K562 (cell line): ENCODE data around the gene LLGL2. TPM values are rescaled to one million over a fixed set of nuclear protein-coding genes. Genes with fewer than 3 reads are reported as not detected.

Experiments
- ATAC-seq: fragments of 200-7000 bp; cut with Tn5 transposase; 3 replicates; pipeline ENCODE4 v1.9.1; 2020; ENCODE audit warnings: moderate library complexity
- BruUV-seq: library from RNA; stranded (reverse); fragments of 400-500 nt; replicated peaks from 2 replicates; lab custom pipeline; 2021; lab: Mats Ljungman, UMichigan
- CTCF ChIA-PET: fragments of 300-600 bp; formaldehyde crosslinking; extraction: SDS; loops from one replicate; lab custom pipeline; 2021; ENCODE audit warnings: low intra/inter-chr PET ratio; lab: Yijun Ruan, JAX
- POLR2A ChIA-PET: fragments of 300-600, 350-650 bp; sonication (Branson Sonifier 250); formaldehyde crosslinking; extraction: SDS; loops from one replicate; lab custom pipeline; 2021; ENCODE audit warnings: antibody characterized with exemption, inconsistent platforms; lab: Yijun Ruan, JAX
- DNase-seq, 4 experiments: peaks; one replicate each; pipeline versions ENCODE4 v3.0.0 to v3.0.0-alpha.2; 2011 to 2018; ENCODE audit warnings: low spot score in 3 of 4, mixed read lengths in 3 of 4; ENCODE audit errors: extremely low read depth in 1 of 4
- FAIRE-seq: peaks from 2 replicates; lab custom pipeline; 2011; peaks lifted over from hg19 to GRCh38; lab: Jason Lieb, UNC
- H2AFZ ChIP-seq: 2 replicates; pipeline ENCODE4 v1.6.0; 2011; ENCODE audit warnings: low read depth, low read length, control low read depth, inconsistent platforms
- H3K27ac ChIP-seq: fragments of 200-600 bp; 3 replicates; pipeline ENCODE4 v1.8.0; 2011; ENCODE audit warnings: low read depth, mild to moderate bottlenecking, control low read depth, inconsistent platforms, low read length, moderate library complexity, mixed read lengths; ENCODE audit errors: extremely low read depth
- H3K27me3 ChIP-seq, 2 experiments: fragments of 300-600 bp in 1 of 2; 2 replicates in 1 of 2; 3 replicates in 1 of 2; pipeline versions ENCODE4 v1.6.0 to v1.8.0; 2011; ENCODE audit warnings: inconsistent platforms in 2 of 2, low read length in 2 of 2, mild to moderate bottlenecking in 1 of 2, mixed read lengths in 1 of 2, moderate library complexity in 1 of 2; ENCODE audit not compliant: control insufficient read depth in 2 of 2, insufficient read depth in 2 of 2
- H3K36me3 ChIP-seq: fragments of 300-600 bp; 3 replicates; pipeline ENCODE4 v1.8.0; 2011; ENCODE audit warnings: mild to moderate bottlenecking, low read length, inconsistent platforms; ENCODE audit not compliant: control insufficient read depth, insufficient read depth
- H3K4me1 ChIP-seq, 2 experiments: fragments of 200-600 bp in 1 of 2; replicated peaks in 1 of 2; 2 replicates in 1 of 2; 3 replicates in 1 of 2; pipeline versions ENCODE4 v1.5.1 to v1.8.0; 2011; ENCODE audit warnings: inconsistent platforms in 2 of 2, low read length in 2 of 2, mild to moderate bottlenecking in 1 of 2, mixed read lengths in 1 of 2, moderate library complexity in 1 of 2; ENCODE audit not compliant: control insufficient read depth in 2 of 2, insufficient read depth in 2 of 2
- H3K4me2 ChIP-seq: 2 replicates; pipeline ENCODE4 v1.6.1; 2011; ENCODE audit warnings: low read length, control low read depth, inconsistent platforms, mixed read lengths; ENCODE audit not compliant: insufficient read depth
- H3K4me3 ChIP-seq: fragments of 200-600 bp; sonication (generic), shearing (Covaris generic); 2 replicates; pipeline ENCODE4 v1.5.1; 2016; ENCODE audit warnings: control low read depth, inconsistent platforms
- H3K79me2 ChIP-seq: fragments of 200-600 bp; 3 replicates; pipeline ENCODE4 v1.8.0; 2011; ENCODE audit warnings: low read length, inconsistent platforms; ENCODE audit not compliant: control insufficient read depth, insufficient read depth
- H3K9ac ChIP-seq, 2 experiments: 2 replicates each; pipeline versions ENCODE4 v1.6.0 to v1.6.1; 2011; ENCODE audit warnings: low read depth in 2 of 2, low read length in 2 of 2, control low read depth in 1 of 2, inconsistent platforms in 1 of 2, mild to moderate bottlenecking in 1 of 2, mixed read lengths in 1 of 2; ENCODE audit not compliant: insufficient read depth in 1 of 2
- H3K9me1 ChIP-seq: one replicate; pipeline ENCODE4 v1.6.0; 2011; ENCODE audit warnings: inconsistent platforms, mild to moderate bottlenecking, low read length, moderate library complexity; ENCODE audit not compliant: control insufficient read depth, insufficient read depth
- H3K9me3 ChIP-seq: replicated peaks from 2 replicates; pipeline ENCODE4 v1.5.1; 2011; ENCODE audit warnings: low read depth, low read length, inconsistent platforms; ENCODE audit not compliant: control insufficient read depth, insufficient read depth
- H4K20me1 ChIP-seq: replicated peaks from 2 replicates; pipeline ENCODE4 v1.6.1; 2011; ENCODE audit warnings: low read length, inconsistent platforms, mixed read lengths; ENCODE audit not compliant: control insufficient read depth, insufficient read depth
- KAT2B ChIP-seq: IDR thresholded peaks from one replicate; pipeline ENCODE4 v1.6.1; 2012; ENCODE audit warnings: low read depth, mild to moderate bottlenecking, control low read depth, inconsistent platforms, low read length, moderate library complexity
- NFXL1 ChIP-seq: fragments of 450-650 bp; formaldehyde crosslinking; IDR thresholded peaks from 2 replicates; pipeline ENCODE4 v1.4.0; 2021; ENCODE audit warnings: mild to moderate bottlenecking
- WGBS: fragments of 100-300 bp; shearing (Covaris generic); methylation state at CpG from one replicate; pipeline ENCODE4 v1.1.6; 2016; ENCODE audit warnings: low coverage, mixed read lengths; ENCODE audit not compliant: insufficient coverage; ENCODE audit errors: missing lambda C conversion rate; 5-methylcytosine and 5-hydroxymethylcytosine counted together
- in situ Hi-C: fragments of 300-500 bp; cut with MboI; formaldehyde crosslinking; loops from 4 replicates; pipeline ENCODE4 v1.15.0; 2018; ENCODE audit warnings: inconsistent platforms, mixed read lengths
- intact Hi-C: fragments of 100-400 bp; cut with micrococcal nuclease; formaldehyde crosslinking; loops from 2 replicates; pipeline ENCODE4 v1.14.2; 2022
- polyA plus RNA-seq, 8 experiments: library from polyadenylated mRNA; depleted of rRNA in 4 of 8; stranded (reverse) in 5 of 8; unstranded in 3 of 8; fragments of >200 nt; fragmentation: Nextera tagmentation in 2 of 8; fragmentation: Illumina TruSeq in 1 of 8; extraction: Ambion mirVana in 2 of 8; extraction: Trizol in 1 of 8; gene quantifications; 2 replicates each; pipeline versions ENCODE4 v1.2.1 to v1.2.3, GENCODE V29; 2011 to 2014; ENCODE audit warnings: inconsistent platforms in 1 of 8, missing spikeins in 1 of 8
- total RNA-seq, 7 experiments: library from RNA; depleted of rRNA in 6 of 7; stranded (reverse); fragments of >200 nt in 6 of 7; fragmentation: Illumina TruSeq in 2 of 7; extraction: Trizol in 2 of 7; gene quantifications; 2 replicates each; pipeline versions ENCODE4 v1.2.1 to v1.2.3, GENCODE V29; 2011 to 2021; ENCODE audit warnings: low replicate concordance in 1 of 7
- TF ChIP-seq, protein P1 (sequence below): sonication (generic); formaldehyde crosslinking; IDR thresholded peaks from 2 replicates; pipeline ENCODE4 v1.8.0; 2022; ENCODE audit warnings: mild to moderate bottlenecking, missing genetic modification reagents
- TF ChIP-seq, protein P2 (sequence below): fragments of 450-650 bp; IDR thresholded peaks from one replicate; pipeline ENCODE4 v1.6.1; 2018; ENCODE audit warnings: mild to moderate bottlenecking, moderate library complexity; ENCODE audit not compliant: partially characterized antibody

Gene LLGL2
- total and polyA plus RNA-seq, 9 of the 15 experiments (the other 6 are each of a cell fraction or from before 2014, with no cell fraction given): 0.32 to 24.4 (median 10.2) TPM

DNA sequence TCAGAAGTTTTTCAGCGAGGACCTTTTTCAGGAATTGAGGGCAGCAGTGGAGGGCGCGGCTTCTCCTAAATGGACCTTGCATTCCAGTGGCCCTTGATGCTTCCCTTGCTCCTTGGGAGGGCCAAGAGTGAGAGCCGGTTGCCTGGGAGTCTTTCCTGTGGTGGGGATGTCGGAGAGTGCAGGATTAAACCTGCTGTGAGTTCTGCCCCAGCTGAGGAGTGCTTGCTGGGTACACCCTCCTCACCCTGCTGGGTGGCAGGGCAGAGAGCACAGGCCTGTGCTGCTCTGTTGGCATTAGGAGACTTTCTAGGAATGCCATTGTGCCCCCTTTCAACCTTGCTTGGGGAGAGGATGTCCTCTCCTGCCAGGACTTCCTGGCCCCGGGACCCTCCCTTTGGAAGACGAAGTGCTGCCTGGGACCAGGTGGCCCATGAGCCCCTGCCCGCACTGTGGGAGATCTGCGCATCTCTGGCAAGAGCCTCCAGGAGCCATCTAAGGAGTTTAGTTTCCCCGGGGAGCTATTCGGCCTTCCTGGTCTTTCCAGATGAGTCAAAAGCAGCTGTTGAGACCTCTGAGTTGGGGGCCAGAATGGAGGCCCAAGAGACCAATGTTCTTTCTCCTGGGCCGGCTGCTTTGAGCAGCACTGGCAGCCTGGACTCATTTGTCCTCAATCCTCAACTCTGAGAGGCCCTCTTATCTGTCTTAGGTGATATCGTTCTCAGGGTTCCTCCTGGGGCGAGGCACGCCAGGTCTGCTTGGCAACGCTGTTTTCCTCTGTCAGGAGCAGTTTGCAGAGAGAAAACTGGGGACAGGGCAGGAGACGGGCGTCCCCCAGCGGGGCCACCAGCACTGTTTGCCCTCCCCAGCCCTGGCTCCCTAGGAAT is 5.6 kb downstream of the LLGL2 start (continued):
- TF ChIP-seq, protein P1, sequence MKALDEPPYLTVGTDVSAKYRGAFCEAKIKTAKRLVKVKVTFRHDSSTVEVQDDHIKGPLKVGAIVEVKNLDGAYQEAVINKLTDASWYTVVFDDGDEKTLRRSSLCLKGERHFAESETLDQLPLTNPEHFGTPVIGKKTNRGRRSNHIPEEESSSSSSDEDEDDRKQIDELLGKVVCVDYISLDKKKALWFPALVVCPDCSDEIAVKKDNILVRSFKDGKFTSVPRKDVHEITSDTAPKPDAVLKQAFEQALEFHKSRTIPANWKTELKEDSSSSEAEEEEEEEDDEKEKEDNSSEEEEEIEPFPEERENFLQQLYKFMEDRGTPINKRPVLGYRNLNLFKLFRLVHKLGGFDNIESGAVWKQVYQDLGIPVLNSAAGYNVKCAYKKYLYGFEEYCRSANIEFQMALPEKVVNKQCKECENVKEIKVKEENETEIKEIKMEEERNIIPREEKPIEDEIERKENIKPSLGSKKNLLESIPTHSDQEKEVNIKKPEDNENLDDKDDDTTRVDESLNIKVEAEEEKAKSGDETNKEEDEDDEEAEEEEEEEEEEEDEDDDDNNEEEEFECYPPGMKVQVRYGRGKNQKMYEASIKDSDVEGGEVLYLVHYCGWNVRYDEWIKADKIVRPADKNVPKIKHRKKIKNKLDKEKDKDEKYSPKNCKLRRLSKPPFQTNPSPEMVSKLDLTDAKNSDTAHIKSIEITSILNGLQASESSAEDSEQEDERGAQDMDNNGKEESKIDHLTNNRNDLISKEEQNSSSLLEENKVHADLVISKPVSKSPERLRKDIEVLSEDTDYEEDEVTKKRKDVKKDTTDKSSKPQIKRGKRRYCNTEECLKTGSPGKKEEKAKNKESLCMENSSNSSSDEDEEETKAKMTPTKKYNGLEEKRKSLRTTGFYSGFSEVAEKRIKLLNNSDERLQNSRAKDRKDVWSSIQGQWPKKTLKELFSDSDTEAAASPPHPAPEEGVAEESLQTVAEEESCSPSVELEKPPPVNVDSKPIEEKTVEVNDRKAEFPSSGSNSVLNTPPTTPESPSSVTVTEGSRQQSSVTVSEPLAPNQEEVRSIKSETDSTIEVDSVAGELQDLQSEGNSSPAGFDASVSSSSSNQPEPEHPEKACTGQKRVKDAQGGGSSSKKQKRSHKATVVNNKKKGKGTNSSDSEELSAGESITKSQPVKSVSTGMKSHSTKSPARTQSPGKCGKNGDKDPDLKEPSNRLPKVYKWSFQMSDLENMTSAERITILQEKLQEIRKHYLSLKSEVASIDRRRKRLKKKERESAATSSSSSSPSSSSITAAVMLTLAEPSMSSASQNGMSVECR (CRISPR knock-in tag): no peak
- TF ChIP-seq NFXL1: no peak
- TF ChIP-seq, all 486 proteins: peak for 0

DNA sequence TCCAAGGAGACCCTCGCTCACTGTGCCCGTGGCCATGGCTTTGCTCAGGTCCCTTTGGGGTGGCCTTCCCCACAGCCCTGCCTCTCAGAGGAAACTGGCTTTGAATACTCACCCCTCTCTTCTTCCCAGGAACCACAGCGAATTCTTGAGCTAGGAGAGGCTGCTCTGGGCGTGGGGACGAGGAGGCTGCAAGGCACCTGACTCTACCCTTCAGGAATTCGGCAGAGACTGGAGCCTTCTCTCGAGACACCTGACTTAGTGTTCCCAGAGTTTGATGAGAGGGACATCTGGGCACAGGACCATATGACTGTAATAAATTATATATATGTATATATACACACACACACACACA is 6.2 kb downstream of the LLGL2 start:
- in situ Hi-C loops (no loop called here), intact Hi-C loops (no loop called here)
- 81% methylated on average over 7 of the region's 7 CpGs for WGBS
- no peaks in the 10 kb centered on the region for H3K27me3 ChIP-seq
- H3K4me2 ChIP-seq: no peak overlapping the region
- no peak overlapping the region for H2AFZ ChIP-seq
- peaks cover under 1 to 13% of the 10 kb centered on the region in 2 experiments; a peak in 4 of 5 replicates for H3K4me1 ChIP-seq
- ATAC-seq (no peak), DNase-seq (no peak), FAIRE-seq (no peak)
- no peak overlapping the region for H3K4me3 ChIP-seq
- H3K9me3 ChIP-seq: no peaks in the 10 kb centered on the region
- H3K9me1 ChIP-seq: no peaks in the 10 kb centered on the region
- peak overlapping the region in 1 of 2 experiments; percentile 65; a peak in 2 of 4 replicates for H3K9ac ChIP-seq
- no peak overlapping the region for H3K27ac ChIP-seq
- H3K36me3 ChIP-seq: no peaks in the 10 kb centered on the region
- CTCF ChIA-PET: no interaction called here
- peaks cover under 1% of the 10 kb centered on the region; the same call in 1 of the 3 replicates for H3K79me2 ChIP-seq
- no TSS peak for BruUV-seq
- POLR2A ChIA-PET: interaction anchor here (0.6 to 1.0 kb wide), 5 partner anchors 13 to 142 kb away, joined by 3 read pairs; no protein-coding TSS in a partner anchor
- 0 out of 2 replicates have a peak, but pooled peaks cover 3% of the 10 kb centered on the region for H4K20me1 ChIP-seq
- no peak for TF ChIP-seq KAT2B
- TF ChIP-seq, protein P2, sequence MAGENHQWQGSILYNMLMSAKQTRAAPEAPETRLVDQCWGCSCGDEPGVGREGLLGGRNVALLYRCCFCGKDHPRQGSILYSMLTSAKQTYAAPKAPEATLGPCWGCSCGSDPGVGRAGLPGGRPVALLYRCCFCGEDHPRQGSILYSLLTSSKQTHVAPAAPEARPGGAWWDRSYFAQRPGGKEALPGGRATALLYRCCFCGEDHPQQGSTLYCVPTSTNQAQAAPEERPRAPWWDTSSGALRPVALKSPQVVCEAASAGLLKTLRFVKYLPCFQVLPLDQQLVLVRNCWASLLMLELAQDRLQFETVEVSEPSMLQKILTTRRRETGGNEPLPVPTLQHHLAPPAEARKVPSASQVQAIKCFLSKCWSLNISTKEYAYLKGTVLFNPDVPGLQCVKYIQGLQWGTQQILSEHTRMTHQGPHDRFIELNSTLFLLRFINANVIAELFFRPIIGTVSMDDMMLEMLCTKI: no peak
